A204.1 (cell line): ENCODE measurements around the gene TENM4.

Experiments used
- FAIRE-seq: peaks from 2 replicates; lab custom pipeline; 2012; peaks lifted over from hg19 to GRCh38; lab: Jason Lieb, UNC

Gene TENM4

GRCh38 chr11:79417069-79417920 lies 23.5 kb downstream of the TENM4 start:
- FAIRE-seq = no peak

DNA sequence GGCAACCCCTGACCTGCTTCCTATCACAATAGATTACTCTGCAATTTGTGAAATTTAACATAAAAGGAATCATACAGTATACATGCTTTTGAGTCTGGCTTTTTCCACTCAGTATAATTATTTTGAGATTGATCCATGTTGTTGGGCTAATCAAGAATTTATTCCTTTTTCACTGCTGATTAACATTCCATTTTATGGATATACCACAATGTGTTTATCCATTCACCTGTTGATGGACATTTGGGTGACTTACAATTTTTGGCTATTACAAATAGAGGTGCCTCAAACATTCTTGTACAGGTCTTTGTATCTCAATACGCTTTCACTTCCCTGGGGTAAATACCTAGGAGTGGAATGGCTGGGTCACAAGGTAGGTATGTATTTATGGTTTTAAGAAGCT lies 24.9 kb downstream of the TENM4 start:
- FAIRE-seq = no peak

- no peak for FAIRE-seq
These were observed 25.4 kb downstream of the TENM4 start for GRCh38 chr11:79415411-79415810.

DNA sequence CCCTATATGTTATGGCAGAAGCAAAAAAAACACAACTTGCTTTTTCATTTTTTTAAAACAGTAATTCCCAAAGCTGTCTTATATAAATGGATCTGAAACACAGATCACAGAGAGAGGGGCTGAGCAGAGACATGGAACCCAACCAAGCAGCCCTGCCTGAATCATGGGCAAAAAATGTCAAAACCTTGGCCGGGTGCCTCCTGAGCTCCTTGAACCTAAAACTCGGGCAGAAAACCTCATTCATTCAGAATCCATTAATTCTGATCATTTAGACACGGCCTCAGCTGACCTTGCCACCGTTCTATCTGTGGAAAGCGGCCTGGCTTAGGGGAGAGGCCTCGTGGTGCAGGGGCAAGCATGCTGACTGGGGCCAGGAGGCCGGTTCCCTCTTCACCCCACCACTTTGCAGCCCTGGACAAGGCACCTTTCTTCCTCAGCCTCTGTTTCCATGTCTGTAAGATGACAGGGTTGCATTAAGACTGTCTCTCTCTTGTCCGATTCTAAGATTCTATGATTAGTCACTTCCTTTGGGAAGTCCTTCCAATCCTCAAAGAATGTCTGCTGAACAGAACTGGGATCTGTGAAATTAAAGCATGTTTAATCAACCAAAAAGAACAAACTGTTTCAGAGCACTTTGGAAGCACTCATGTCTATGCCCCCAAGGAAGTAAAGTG lies 26.0 kb downstream of the TENM4 start:
- no peak for FAIRE-seq

DNA sequence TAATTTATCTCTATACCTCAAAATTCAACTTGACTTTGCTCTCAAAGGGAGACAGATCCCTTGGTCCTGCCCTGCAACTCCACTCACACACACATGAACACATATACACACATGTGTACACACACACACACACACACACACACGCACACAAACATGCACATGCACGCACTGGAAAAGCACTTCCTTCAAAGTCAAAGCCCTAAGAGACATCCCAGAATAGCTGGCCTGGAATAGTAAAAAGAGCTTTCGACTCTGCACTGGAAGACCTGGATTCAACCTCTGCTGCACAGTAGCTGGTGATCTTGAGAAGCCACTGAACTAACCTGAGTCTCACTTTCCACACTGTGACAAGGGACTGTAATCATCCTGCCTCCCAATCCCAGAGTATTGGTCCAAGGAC lies 26.8 kb downstream of the TENM4 start:
- FAIRE-seq = no peak

- no peak for FAIRE-seq
These were observed 27.6 kb downstream of the TENM4 start for GRCh38 chr11:79413268-79413667.

GRCh38 chr11:79412761-79413160 lies 28.1 kb downstream of the TENM4 start:
- FAIRE-seq = no peak

GRCh38 chr11:79409330-79409729 lies 31.5 kb downstream of the TENM4 start:
- no peak for FAIRE-seq

DNA sequence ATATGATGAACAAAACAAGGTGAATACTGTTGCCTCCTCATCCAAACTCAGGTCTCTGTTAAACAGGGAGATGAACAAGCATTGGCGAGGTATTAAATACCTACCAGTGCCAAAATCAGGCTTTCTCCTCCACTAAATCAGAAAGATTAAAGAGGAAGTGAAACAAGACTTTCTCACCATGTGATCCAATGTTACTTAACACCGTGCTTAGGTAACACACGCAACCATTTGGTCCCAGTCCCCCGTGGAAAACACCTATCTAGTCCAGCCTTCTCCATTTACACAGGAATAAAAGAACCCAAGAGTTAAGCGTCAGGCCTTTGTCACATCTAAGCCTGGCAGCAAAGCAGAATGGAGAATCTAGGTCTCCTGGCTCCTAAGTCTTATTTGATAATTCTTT lies 34.5 kb downstream of the TENM4 start:
- no peak for FAIRE-seq

DNA sequence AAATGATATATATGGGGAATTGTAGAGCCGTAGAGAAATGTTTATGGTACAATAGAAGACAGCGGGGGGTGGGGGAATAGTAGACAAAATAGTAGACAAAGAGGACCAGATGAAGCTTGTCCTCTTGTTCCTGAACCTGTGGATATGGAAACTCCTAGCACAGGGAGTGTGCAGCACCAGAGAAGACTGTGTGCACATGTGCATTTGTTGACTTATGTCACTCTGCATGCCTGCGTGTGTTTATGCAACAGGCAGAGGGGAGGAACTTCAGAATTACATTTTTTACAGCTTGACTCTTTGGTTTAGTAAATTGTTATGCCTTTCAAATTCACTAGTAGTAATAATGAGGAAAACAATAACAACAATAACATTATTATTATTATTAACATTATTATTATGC lies 36.0 kb downstream of the TENM4 start:
- no peak for FAIRE-seq

GRCh38 chr11:79404325-79404724 lies 36.5 kb downstream of the TENM4 start:
- no peak for FAIRE-seq

GRCh38 chr11:79403839-79404238 lies 37.0 kb downstream of the TENM4 start:
- FAIRE-seq = no peak

DNA sequence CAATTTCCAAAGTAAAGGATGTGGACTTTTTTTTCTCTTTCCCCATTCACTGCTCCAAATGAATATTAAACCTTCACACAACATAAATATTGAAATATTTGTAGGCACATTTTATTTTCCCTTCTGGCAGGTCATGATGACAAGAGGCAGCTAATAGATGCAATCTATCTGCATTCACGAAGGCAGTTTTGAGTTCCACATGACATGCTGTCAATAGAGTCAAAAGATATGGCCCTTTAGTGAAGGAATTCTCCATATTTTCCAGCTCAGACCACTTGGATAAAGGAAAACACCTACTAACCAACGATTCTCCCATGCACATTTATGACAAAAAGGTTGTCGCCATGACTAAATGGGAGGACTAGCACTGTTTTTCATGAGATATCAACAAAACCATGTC lies 37.9 kb downstream of the TENM4 start:
- no peak for FAIRE-seq

GRCh38 chr11:79400717-79401330 lies 40.0 kb downstream of the TENM4 start:
- FAIRE-seq = no peak

DNA sequence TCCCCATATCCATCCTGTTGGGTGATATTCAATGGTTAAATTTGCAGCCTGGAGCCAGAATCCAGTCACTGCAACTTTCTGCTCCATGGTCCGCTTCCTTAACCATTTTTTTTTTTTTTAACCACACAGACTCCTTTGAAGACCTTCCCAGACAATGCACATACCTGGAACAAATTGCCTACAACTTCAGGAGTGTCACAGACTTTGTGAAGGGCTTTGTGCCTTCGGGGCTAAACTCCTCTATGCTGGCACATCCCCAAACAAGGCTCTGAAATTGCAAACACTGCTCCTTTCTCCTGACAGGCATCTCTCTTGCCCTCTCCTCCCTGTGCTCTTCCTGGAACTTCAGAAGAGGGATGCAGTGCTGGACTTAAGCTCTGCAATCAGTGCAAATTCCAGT lies 40.6 kb downstream of the TENM4 start:
- FAIRE-seq = no peak

DNA sequence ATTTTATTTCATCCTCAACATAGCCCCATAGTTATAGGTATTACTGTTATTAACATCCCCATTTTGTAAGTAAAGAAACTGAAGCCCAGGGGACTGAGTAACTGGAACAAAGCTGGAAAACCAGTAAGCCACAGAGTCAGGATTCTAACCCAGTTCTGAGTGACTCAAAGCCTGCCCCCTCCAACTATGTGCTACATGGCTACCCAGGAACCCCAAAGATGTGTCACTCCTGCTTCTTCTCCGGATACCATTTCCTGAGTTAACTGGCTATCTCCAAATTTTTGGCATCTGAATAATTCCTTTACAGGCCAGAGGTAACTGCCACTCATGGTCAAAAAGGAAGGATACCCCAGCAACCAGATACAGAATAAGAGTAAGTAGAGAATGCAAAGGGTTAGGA lies 43.6 kb downstream of the TENM4 start:
- FAIRE-seq = no peak

DNA sequence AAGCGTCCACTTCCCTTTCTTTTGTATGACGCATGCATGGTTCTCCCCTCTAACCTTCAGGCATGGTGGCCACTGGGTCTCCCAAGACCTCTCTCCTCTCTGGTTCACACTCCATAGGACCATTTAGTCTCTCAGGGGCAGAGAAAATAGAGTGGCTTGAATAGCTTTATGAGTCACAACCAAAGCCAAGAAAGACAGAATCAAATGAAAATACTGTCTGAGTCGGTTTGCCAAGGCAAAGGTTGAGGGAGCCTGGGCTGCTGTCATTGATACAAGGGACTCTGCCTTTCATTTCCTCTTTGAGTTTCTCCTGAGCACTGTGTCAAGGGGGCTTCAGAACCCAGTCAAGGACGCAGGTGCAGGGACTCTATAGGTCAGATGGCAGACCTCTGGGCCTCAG lies 44.2 kb downstream of the TENM4 start:
- FAIRE-seq = no peak

DNA sequence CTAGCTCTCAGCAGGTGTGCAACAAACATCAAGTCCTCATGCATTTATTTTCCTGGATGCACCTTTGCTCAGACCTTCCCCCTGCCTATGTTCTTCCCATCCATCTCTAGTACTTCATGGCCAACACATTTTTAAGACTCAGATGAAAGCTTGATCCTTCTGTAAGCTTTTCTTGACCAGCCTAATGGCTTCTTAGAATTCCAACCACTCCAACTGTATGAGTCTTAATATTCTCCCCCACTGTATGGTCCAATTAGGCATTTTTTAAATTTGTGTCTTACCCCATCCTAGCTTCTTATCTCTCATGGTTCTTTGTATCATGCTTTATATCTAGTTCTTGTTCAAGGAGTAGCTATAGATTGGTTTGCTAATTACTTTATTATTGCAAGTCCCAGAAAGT lies 44.8 kb downstream of the TENM4 start:
- FAIRE-seq = no peak

GRCh38 chr11:79393362-79394043 lies 47.3 kb downstream of the TENM4 start:
- FAIRE-seq = no peak

DNA sequence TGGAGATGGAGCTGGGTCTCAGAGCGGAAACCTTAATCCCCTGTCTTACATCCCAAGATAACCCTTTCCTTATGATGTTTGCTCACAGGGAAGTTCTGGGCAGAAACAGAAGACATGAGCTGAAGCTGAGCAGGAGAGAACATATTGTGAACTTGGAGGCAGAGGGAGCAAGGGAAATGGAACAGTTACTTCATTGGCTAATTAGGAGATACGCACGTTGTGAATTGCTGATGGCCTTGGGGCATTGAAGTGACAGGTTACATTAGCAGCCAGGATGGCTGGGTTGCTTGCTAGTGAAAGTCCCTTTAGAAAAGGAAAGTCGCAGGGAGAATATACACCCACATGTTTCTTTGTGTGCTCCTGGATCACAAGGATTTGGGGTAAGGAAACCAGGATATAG lies 48.7 kb downstream of the TENM4 start:
- no peak for FAIRE-seq

GRCh38 chr11:79390923-79391322 lies 49.9 kb downstream of the TENM4 start:
- no peak for FAIRE-seq

- no peak for FAIRE-seq
These were observed 50.4 kb downstream of the TENM4 start for GRCh38 chr11:79390477-79390876.

DNA sequence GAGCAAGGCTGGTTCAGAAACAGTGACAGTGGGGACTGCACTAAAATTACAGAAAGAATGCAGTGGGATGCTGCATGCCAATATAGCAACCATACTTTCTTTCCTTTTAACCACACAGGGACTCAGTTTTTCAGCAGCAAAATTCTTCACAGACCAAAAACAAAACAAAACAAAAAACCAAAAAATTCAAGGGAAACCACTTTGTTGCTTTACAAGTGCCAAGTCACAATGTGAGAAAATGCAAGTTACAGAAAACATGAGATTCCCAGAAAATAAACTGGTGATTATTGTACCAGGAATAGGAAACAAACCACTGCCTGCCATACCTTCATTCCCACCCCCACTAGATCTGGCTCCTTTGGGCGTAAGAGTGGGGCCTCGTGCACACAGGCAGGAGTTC lies 52.6 kb downstream of the TENM4 start:
- FAIRE-seq = no peak
